ENCODE data around the gene POMT1. TPM values are rescaled to one million over a fixed set of nuclear protein-coding genes. Genes with fewer than 3 reads are reported as not detected.
"Not testable (repeated sequence)": the region's sequence is repeated elsewhere in the genome, so short reads cannot be mapped to it uniquely, and the experiment has no call there.

Gene POMT1
- total RNA-seq, 1 donor from 2014 or later, result 61.0 TPM

- Mint-ChIP-seq H3K4me3 (ENCODE audit: low read depth) (no peak overlapping the region), H3K36me3 (ENCODE audit: insufficient read depth) (peaks cover 21% of the 10 kb centered on the region), H3K27ac (no peak overlapping the region), H3K4me1 (ENCODE audit: low read depth) (no peaks in the 10 kb centered on the region), H3K9me3 (ENCODE audit: low read depth) (no peaks in the 10 kb centered on the region), H3K27me3 (no peaks in the 10 kb centered on the region)
- no peak for TF ChIP-seq CTCF (IDR thresholded peaks at IDR 0.05; ENCODE audit: unreplicated experiment)
- DNase-seq (ENCODE audit: low spot score, unreplicated experiment), result no peak
These were observed 9.2 kb downstream of the POMT1 start for GRCh38 chr9:131511880-131512279.

DNA sequence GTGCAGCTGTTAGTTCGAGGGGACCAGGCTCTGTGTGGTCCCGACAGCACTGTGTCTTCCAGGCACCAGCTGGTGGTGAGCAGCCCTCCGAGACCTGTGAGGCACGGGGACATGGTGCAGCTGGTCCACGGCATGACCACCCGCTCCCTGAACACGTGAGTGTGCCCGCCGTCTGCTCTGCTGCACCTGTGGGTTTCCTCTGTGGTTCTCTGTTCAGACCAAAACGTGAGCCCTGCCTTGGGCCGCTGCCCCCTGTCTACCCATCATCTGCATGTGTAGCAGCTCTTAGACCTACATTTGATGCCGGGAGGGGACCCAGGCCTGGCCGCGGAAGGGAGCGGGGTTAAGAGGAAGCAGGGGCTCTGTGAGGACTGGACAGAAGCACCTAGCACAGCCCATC, 10.5 kb downstream of the POMT1 start:
- peaks cover 28% of the 10 kb centered on the region for H3K36me3 Mint-ChIP-seq (ENCODE audit: insufficient read depth)
- no peaks in the 10 kb centered on the region for H3K4me1 Mint-ChIP-seq (ENCODE audit: low read depth)
- no peak overlapping the region for H3K27ac Mint-ChIP-seq
- H3K27me3 Mint-ChIP-seq, result no peaks in the 10 kb centered on the region
- no peak for TF ChIP-seq CTCF (IDR thresholded peaks at IDR 0.05; ENCODE audit: unreplicated experiment)
- no peak for DNase-seq (ENCODE audit: low spot score, unreplicated experiment)
- no peak overlapping the region for H3K4me3 Mint-ChIP-seq (ENCODE audit: low read depth)
- H3K9me3 Mint-ChIP-seq (ENCODE audit: low read depth), result no peaks in the 10 kb centered on the region

- H3K4me3 Mint-ChIP-seq (ENCODE audit: low read depth); DNase-seq (ENCODE audit: low spot score, unreplicated experiment); H3K9me3 Mint-ChIP-seq (ENCODE audit: low read depth); H3K27me3 Mint-ChIP-seq; H3K27ac Mint-ChIP-seq; H3K4me1 Mint-ChIP-seq (ENCODE audit: low read depth): not testable (repeated sequence)
- peaks cover 24% of the 10 kb centered on the region for H3K36me3 Mint-ChIP-seq (ENCODE audit: insufficient read depth)
These were observed 12.9 kb downstream of the POMT1 start for GRCh38 chr9:131515559-131516031.

DNA sequence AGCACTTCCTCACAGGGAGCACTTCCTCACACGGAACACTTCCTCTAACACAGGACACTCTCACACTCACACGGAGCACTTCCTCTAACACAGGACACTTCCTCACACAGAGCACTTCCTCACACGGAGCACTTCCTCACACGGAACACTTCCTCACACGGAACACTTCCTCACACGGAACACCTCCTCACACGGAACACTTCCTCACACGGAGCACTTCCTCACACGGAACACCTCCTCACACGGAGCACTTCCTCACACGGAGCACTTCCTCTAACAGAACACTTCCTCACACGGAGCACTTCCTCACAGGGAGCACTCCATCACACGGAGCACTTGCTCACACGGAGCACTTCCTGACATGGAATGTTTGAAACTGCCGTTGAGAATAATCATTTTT, 13.4 kb downstream of the POMT1 start:
- Mint-ChIP-seq H3K4me1 (ENCODE audit: low read depth) (no peaks in the 10 kb centered on the region), H3K27ac (no peak overlapping the region), H3K9me3 (ENCODE audit: low read depth) (no peaks in the 10 kb centered on the region), H3K4me3 (ENCODE audit: low read depth) (no peak overlapping the region), H3K27me3 (no peaks in the 10 kb centered on the region), H3K36me3 (ENCODE audit: insufficient read depth) (peaks cover 20% of the 10 kb centered on the region)
- no peak for DNase-seq (ENCODE audit: low spot score, unreplicated experiment)
- TF ChIP-seq CTCF (IDR thresholded peaks at IDR 0.05; ENCODE audit: unreplicated experiment), result no peak

- no peaks in the 10 kb centered on the region for H3K4me1 Mint-ChIP-seq (ENCODE audit: low read depth)
- H3K4me3 Mint-ChIP-seq (ENCODE audit: low read depth), result no peak overlapping the region
- no peak for DNase-seq (ENCODE audit: low spot score, unreplicated experiment)
- H3K36me3 Mint-ChIP-seq (ENCODE audit: insufficient read depth), result peaks cover 15% of the 10 kb centered on the region
- no peak for TF ChIP-seq CTCF (IDR thresholded peaks at IDR 0.05; ENCODE audit: unreplicated experiment)
- no peaks in the 10 kb centered on the region for H3K27me3 Mint-ChIP-seq
- H3K27ac Mint-ChIP-seq, result no peak overlapping the region
- no peaks in the 10 kb centered on the region for H3K9me3 Mint-ChIP-seq (ENCODE audit: low read depth)
These were observed 14.2 kb downstream of the POMT1 start for GRCh38 chr9:131516930-131517329.

GRCh38 chr9:131517761-131518190, 15.1 kb downstream of the POMT1 start:
- Mint-ChIP-seq H3K9me3 (ENCODE audit: low read depth) (no peaks in the 10 kb centered on the region), H3K27me3 (no peaks in the 10 kb centered on the region), H3K27ac (no peak overlapping the region), H3K4me3 (ENCODE audit: low read depth) (no peak overlapping the region), H3K36me3 (ENCODE audit: insufficient read depth) (peaks cover 13% of the 10 kb centered on the region), H3K4me1 (ENCODE audit: low read depth) (no peaks in the 10 kb centered on the region)
- DNase-seq (ENCODE audit: low spot score, unreplicated experiment), result no peak
- no peak for TF ChIP-seq CTCF (IDR thresholded peaks at IDR 0.05; ENCODE audit: unreplicated experiment)
